WTC11 (cell line): ENCODE results near the gene STYK1.

Source experiments
- FOXJ3 ChIP-seq: sonication (generic); formaldehyde crosslinking; IDR thresholded peaks from 2 replicates; pipeline ENCODE4 v1.9.0; 2021; ENCODE audit warnings: missing genetic modification reagents, mild to moderate bottlenecking, borderline replicate concordance
- GABPB1 ChIP-seq: sonication (generic); formaldehyde crosslinking; IDR thresholded peaks from 2 replicates; pipeline ENCODE4 v1.8.1; 2023; ENCODE audit warnings: mild to moderate bottlenecking, missing genetic modification reagents
- NFE2L1 ChIP-seq: sonication (generic); formaldehyde crosslinking; IDR thresholded peaks from 2 replicates; pipeline ENCODE4 v1.8.1; 2023; ENCODE audit warnings: missing genetic modification reagents
- NFYB ChIP-seq: sonication (generic); formaldehyde crosslinking; conservative IDR thresholded peaks from 2 replicates; pipeline ENCODE4 v1.8.0; 2022; ENCODE audit warnings: low read depth, missing genetic modification reagents
- SMAD3 ChIP-seq: sonication (generic); formaldehyde crosslinking; IDR thresholded peaks from 2 replicates; pipeline ENCODE4 v1.8.0; 2022; ENCODE audit warnings: missing genetic modification reagents, mild to moderate bottlenecking, borderline replicate concordance
- SP1 ChIP-seq: sonication (generic); formaldehyde crosslinking; conservative IDR thresholded peaks from 2 replicates; pipeline ENCODE4 v1.8.1; 2022; ENCODE audit warnings: missing genetic modification reagents
- ZNF416 ChIP-seq: fragments of 250-450 bp; sonication (Bioruptor Pico); IDR thresholded peaks from 2 replicates; pipeline ENCODE4 v1.9.0; 2021; ENCODE audit warnings: mild to moderate bottlenecking, inconsistent platforms
- TF ChIP-seq, protein P1 (sequence below): fragments of 200-600 bp; IDR thresholded peaks from 2 replicates; pipeline ENCODE4 v1.8.0; 2022; ENCODE audit warnings: antibody characterized with exemption
- TF ChIP-seq, protein P2 (sequence below): sonication (generic); formaldehyde crosslinking; IDR thresholded peaks from 2 replicates; pipeline ENCODE4 v1.8.0; 2022; ENCODE audit warnings: missing genetic modification reagents
- TF ChIP-seq, protein P3 (sequence below): fragments of 250-450 bp; sonication (Bioruptor Pico); IDR thresholded peaks from 2 replicates; pipeline ENCODE4 v1.9.0; 2021; ENCODE audit warnings: moderate library complexity, mild to moderate bottlenecking, inconsistent platforms, borderline replicate concordance
- TF ChIP-seq, protein P4 (sequence below): sonication (generic); formaldehyde crosslinking; IDR thresholded peaks from 2 replicates; pipeline ENCODE4 v1.8.1; 2023; ENCODE audit warnings: mild to moderate bottlenecking, missing genetic modification reagents, moderate library complexity
- TF ChIP-seq, protein P5 (sequence below): sonication (generic); formaldehyde crosslinking; IDR thresholded peaks from 2 replicates; pipeline ENCODE4 v1.8.1; 2023; ENCODE audit warnings: mild to moderate bottlenecking, moderate library complexity, missing genetic modification reagents

DNA sequence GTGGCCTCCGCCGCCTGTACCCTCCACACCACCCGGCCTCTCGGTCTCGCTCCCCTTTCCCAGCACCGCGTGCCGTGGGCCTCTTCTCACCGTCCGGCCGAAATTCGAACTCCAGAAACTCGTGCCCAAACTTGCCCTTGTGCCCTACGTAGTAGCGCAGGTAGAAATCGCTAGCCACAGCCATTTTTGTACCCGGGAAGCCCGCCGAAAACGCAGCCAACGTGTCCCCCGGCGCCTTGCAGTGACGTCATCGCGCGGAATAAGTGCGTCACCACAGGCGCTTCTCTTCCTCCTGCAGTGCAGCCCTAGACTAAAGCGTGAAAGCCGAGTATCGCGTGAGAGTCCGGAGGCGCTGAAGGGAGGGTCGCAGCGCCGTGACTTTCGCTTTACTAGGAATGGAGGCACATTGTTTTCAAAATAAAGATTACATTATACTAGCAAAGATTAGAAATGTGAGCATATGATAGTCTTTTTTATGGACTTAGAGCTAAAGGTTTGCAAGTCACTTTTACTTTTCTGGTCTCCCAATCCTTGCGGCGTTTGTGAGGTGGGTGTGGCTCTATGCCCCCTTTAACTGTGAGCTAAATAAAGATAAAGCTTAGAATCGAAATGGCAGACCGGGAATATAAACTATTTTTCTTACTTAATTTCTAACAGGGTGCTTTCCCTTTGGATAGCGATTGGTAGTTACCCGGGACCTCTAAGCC, 60.4 kb downstream of the STYK1 start, which contains the start of gene MAGOHB:
- TF ChIP-seq, protein P1, sequence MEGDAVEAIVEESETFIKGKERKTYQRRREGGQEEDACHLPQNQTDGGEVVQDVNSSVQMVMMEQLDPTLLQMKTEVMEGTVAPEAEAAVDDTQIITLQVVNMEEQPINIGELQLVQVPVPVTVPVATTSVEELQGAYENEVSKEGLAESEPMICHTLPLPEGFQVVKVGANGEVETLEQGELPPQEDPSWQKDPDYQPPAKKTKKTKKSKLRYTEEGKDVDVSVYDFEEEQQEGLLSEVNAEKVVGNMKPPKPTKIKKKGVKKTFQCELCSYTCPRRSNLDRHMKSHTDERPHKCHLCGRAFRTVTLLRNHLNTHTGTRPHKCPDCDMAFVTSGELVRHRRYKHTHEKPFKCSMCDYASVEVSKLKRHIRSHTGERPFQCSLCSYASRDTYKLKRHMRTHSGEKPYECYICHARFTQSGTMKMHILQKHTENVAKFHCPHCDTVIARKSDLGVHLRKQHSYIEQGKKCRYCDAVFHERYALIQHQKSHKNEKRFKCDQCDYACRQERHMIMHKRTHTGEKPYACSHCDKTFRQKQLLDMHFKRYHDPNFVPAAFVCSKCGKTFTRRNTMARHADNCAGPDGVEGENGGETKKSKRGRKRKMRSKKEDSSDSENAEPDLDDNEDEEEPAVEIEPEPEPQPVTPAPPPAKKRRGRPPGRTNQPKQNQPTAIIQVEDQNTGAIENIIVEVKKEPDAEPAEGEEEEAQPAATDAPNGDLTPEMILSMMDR, result no peak
- TF ChIP-seq SMAD3 (CRISPR knock-in tag) (no peak), NFE2L1 (CRISPR knock-in tag) (peak; percentile 83), ZNF416 (CRISPR knock-in tag) (no peak; the same call in 1 of the 2 replicates), NFYB (no peak), FOXJ3 (CRISPR knock-in tag) (no peak), GABPB1 (CRISPR knock-in tag) (0 out of 2 replicates have a peak, but pooled peaks have one; percentile 27), SP1 (CRISPR knock-in tag) (peak; percentile 90)
- TF ChIP-seq, protein P2, sequence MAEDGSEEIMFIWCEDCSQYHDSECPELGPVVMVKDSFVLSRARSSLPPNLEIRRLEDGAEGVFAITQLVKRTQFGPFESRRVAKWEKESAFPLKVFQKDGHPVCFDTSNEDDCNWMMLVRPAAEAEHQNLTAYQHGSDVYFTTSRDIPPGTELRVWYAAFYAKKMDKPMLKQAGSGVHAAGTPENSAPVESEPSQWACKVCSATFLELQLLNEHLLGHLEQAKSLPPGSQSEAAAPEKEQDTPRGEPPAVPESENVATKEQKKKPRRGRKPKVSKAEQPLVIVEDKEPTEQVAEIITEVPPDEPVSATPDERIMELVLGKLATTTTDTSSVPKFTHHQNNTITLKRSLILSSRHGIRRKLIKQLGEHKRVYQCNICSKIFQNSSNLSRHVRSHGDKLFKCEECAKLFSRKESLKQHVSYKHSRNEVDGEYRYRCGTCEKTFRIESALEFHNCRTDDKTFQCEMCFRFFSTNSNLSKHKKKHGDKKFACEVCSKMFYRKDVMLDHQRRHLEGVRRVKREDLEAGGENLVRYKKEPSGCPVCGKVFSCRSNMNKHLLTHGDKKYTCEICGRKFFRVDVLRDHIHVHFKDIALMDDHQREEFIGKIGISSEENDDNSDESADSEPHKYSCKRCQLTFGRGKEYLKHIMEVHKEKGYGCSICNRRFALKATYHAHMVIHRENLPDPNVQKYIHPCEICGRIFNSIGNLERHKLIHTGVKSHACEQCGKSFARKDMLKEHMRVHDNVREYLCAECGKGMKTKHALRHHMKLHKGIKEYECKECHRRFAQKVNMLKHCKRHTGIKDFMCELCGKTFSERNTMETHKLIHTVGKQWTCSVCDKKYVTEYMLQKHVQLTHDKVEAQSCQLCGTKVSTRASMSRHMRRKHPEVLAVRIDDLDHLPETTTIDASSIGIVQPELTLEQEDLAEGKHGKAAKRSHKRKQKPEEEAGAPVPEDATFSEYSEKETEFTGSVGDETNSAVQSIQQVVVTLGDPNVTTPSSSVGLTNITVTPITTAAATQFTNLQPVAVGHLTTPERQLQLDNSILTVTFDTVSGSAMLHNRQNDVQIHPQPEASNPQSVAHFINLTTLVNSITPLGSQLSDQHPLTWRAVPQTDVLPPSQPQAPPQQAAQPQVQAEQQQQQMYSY (CRISPR knock-in tag), result no peak
- TF ChIP-seq, protein P3, sequence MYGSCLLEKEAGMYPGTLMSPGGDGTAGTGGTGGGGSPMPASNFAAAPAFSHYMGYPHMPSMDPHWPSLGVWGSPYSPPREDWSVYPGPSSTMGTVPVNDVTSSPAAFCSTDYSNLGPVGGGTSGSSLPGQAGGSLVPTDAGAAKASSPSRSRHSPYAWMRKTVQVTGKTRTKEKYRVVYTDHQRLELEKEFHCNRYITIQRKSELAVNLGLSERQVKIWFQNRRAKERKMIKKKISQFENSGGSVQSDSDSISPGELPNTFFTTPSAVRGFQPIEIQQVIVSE (CRISPR knock-in tag), result no peak
- TF ChIP-seq, protein P4, sequence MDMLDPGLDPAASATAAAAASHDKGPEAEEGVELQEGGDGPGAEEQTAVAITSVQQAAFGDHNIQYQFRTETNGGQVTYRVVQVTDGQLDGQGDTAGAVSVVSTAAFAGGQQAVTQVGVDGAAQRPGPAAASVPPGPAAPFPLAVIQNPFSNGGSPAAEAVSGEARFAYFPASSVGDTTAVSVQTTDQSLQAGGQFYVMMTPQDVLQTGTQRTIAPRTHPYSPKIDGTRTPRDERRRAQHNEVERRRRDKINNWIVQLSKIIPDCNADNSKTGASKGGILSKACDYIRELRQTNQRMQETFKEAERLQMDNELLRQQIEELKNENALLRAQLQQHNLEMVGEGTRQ (CRISPR knock-in tag), result peak; percentile 45; the same call in 1 of the 2 replicates
- TF ChIP-seq, protein P5, sequence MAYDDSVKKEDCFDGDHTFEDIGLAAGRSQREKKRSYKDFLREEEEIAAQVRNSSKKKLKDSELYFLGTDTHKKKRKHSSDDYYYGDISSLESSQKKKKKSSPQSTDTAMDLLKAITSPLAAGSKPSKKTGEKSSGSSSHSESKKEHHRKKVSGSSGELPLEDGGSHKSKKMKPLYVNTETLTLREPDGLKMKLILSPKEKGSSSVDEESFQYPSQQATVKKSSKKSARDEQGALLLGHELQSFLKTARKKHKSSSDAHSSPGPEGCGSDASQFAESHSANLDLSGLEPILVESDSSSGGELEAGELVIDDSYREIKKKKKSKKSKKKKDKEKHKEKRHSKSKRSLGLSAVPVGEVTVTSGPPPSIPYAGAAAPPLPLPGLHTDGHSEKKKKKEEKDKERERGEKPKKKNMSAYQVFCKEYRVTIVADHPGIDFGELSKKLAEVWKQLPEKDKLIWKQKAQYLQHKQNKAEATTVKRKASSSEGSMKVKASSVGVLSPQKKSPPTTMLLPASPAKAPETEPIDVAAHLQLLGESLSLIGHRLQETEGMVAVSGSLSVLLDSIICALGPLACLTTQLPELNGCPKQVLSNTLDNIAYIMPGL, result peak; percentile 73; the same call in 1 of the 2 replicates
